Measurements from ENCODE around the gene C13orf42. TPM values are rescaled to one million over a fixed set of nuclear protein-coding genes. Genes with fewer than 3 reads are reported as not detected.
A peak's percentile ranks its signal among the peaks of the same experiment; 100 is the strongest.
"Not testable (repeated sequence)": the region's sequence is repeated elsewhere in the genome, so short reads cannot be mapped to it uniquely, and the experiment has no call there.

Gene C13orf42
- total and polyA plus RNA-seq, 7 donors: not detected

DNA sequence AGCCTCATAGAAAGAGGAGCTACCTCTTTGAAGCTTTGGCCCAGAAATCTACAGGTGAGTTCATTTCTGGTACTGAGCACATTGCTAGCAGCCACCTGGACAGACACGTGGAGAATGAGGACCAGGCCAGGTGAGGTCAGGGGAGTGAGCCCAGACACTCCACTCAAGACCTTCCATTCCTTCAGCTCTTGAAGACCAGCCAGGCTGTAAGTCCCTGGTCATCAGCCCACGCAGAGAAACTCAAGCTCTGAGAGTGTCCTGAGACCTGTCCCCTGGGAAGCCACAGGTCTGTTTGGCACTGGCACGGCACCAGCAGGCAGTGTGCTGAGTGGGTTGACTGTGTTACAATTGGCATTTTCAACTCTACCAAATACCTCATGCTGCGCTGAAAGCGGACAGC lies 27.4 kb downstream of the C13orf42 start:
- H3K36me3 ChIP-seq (ENCODE audit: insufficient read depth in 1 of 2, low read depth in 1 of 2): no peaks in the 10 kb centered on the region
- DNase-seq (no peak), ATAC-seq (no peak)
- WGBS, 3 donors: 81 to 86% (median 82%) methylated on average over 5 of the region's 5 CpGs
- no peak overlapping the region for H3K4me3 ChIP-seq
- no peaks in the 10 kb centered on the region for H3K4me1 ChIP-seq
- TF ChIP-seq, protein P1, sequence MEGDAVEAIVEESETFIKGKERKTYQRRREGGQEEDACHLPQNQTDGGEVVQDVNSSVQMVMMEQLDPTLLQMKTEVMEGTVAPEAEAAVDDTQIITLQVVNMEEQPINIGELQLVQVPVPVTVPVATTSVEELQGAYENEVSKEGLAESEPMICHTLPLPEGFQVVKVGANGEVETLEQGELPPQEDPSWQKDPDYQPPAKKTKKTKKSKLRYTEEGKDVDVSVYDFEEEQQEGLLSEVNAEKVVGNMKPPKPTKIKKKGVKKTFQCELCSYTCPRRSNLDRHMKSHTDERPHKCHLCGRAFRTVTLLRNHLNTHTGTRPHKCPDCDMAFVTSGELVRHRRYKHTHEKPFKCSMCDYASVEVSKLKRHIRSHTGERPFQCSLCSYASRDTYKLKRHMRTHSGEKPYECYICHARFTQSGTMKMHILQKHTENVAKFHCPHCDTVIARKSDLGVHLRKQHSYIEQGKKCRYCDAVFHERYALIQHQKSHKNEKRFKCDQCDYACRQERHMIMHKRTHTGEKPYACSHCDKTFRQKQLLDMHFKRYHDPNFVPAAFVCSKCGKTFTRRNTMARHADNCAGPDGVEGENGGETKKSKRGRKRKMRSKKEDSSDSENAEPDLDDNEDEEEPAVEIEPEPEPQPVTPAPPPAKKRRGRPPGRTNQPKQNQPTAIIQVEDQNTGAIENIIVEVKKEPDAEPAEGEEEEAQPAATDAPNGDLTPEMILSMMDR (IDR thresholded peaks at IDR 0.05): no peak
- no peaks in the 10 kb centered on the region for H3K27me3 ChIP-seq (ENCODE audit: insufficient read depth in 3 of 3, low read length in 2 of 3)
- intact Hi-C loops (cut with DNase I): no loop called here
- H3K27ac ChIP-seq: no peak overlapping the region
- no peaks in the 10 kb centered on the region for H3K9me3 ChIP-seq

DNA sequence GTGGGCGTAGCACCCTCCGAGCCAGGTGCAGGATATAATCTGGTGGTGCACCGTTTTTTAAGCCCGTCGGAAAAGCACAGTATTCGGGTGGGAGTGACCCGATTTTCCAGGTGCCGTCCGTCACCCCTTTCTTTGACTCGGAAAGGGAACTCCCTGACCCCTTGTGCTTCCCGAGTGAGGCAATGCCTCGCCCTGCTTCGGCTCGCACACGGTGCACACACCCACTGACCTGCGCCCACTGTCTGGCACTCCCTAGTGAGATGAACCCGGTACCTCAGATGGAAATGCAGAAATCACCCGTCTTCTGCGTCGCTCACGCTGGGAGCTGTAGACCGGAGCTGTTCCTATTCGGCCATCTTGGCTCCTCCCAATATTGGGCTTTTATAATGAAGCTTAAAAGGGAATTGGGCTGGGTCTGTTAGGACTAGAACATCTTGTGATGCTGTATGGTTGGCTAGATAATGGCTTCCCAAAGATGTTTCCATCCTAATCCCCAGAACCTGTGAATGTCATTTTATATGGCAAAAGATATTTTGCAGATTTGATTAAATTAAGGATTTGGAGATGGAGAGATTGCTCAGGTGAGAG lies 30.5 kb downstream of the C13orf42 start:
- intact Hi-C loops (cut with DNase I); H3K27me3 ChIP-seq (ENCODE audit: insufficient read depth in 3 of 3, low read length in 2 of 3); ATAC-seq; H3K9me3 ChIP-seq; H3K27ac ChIP-seq; H3K4me3 ChIP-seq; H3K4me1 ChIP-seq; DNase-seq; H3K36me3 ChIP-seq (ENCODE audit: insufficient read depth in 1 of 2, low read depth in 1 of 2): not testable (repeated sequence)
- 85 to 86% (median 85%) methylated on average over 4 to 6 of the region's 23 CpGs for WGBS, 3 donors

DNA sequence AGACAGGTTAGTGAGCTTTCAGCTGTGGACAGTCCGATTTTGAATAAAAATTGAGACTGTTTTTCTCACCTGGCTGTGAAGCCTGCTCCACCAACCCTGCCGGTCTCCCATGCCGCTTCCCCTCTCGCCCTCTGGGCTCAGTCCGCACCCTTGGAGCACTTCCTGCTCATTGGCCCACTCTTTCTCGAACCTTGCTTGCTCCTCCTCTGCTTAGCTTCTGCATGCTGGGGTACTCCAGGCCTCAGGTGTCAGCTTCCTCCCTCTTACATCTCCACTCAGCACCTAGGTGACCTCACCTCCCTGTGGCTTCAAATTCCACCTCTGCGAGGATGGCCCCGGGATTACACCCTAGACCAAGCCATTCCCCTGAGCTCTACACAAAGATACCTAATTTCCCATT lies 39.6 kb downstream of the C13orf42 start:
- TF ChIP-seq, protein P1 (IDR thresholded peaks at IDR 0.05): no peak
- intact Hi-C loops (cut with DNase I): loop anchor here in 1 of 2 donors (5.0 kb wide), 1 partner anchor 1094 kb away; no protein-coding TSS in a partner anchor
- H3K27me3 ChIP-seq (ENCODE audit: insufficient read depth in 3 of 3, low read length in 2 of 3): no peaks in the 10 kb centered on the region
- H3K27ac ChIP-seq: no peak overlapping the region
- H3K4me1 ChIP-seq: no peaks in the 10 kb centered on the region
- no peaks in the 10 kb centered on the region for H3K9me3 ChIP-seq
- DNase-seq (no peak), ATAC-seq (no peak)
- H3K36me3 ChIP-seq (ENCODE audit: insufficient read depth in 1 of 2, low read depth in 1 of 2): no peaks in the 10 kb centered on the region
- WGBS, 3 donors: 74 to 82% (median 79%) methylated on average over 8 of the region's 8 CpGs
- no peak overlapping the region for H3K4me3 ChIP-seq

DNA sequence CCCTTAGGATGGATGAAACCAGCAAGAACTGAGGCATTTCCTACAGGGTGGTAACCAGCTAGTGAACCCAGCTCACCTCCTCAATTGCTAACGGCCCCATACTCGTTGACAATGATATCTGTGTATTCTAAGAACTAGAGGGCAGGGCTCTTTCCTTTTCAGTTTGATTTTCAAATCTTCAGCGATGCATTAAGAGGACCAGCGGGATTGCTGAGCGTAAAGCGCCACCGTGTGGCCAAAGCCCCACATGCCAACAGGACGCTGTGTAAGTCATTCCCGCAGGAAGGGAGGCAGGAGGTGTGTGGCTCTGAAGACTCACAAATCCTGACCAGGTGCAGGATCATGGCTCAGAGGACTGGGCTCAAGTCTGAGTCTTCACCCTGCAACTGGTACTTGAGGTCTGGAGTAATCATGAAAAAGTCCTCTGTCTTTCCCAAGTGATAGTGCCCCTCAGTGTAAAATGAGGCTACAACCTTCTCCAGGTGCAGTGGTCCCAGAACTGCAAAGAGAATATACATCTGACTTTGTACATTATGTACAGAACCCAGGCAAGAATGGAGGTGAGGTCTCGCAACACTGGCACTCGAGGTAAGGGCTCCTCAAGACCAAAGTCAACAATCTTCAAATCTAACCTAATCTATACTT lies 40.9 kb downstream of the C13orf42 start:
- ATAC-seq (peak; percentile 72 to 88 (median 82)), DNase-seq (peak; percentile 79 to 86)
- Histone ChIP-seq H3K4me1 (no peaks in the 10 kb centered on the region), H3K9me3 (no peaks in the 10 kb centered on the region), H3K27me3 (ENCODE audit: insufficient read depth in 3 of 3, low read length in 2 of 3) (no peaks in the 10 kb centered on the region), H3K36me3 (ENCODE audit: insufficient read depth in 1 of 2, low read depth in 1 of 2) (no peaks in the 10 kb centered on the region), H3K4me3 (no peak overlapping the region), H3K27ac (no peak overlapping the region)
- WGBS, 3 donors: 11 to 14% (median 13%) methylated on average over 11 of the region's 11 CpGs
- TF ChIP-seq, protein P1 (IDR thresholded peaks at IDR 0.05): peak; percentile 92
- intact Hi-C loops (cut with DNase I): loop anchor here in 1 of 2 donors (5.0 kb wide), 1 partner anchor 1093 kb away; no protein-coding TSS in a partner anchor

DNA sequence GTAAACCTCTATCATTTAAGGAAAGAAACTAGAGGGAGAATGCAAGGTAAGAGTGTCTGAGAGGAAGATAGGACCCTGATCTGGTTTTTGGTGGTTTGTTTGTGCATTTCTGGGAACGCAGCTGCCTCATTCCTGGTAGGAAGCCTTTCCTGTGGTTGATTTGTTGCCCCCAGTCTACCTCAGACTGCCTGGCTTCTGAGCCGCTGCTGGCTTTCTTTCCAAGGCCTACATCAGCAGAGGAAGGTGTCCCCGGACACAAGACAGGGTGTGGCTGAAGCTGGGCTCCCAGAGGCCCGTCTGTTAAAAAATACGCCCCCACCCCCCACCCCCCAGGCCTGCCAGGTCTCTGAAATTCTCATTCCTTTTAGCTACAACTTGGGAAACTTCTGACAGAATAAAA lies 42.6 kb downstream of the C13orf42 start:
- 58 to 70% (median 65%) methylated on average over 5 of the region's 5 CpGs for WGBS, 3 donors
- no peak for ATAC-seq

More for the DNA sequence above, 42.6 kb downstream of the C13orf42 start:
- Histone ChIP-seq H3K27ac (no peak overlapping the region), H3K4me1 (no peaks in the 10 kb centered on the region), H3K27me3 (ENCODE audit: insufficient read depth in 3 of 3, low read length in 2 of 3) (no peaks in the 10 kb centered on the region), H3K36me3 (ENCODE audit: insufficient read depth in 1 of 2, low read depth in 1 of 2) (no peaks in the 10 kb centered on the region), H3K4me3 (no peak overlapping the region), H3K9me3 (no peaks in the 10 kb centered on the region)
- DNase-seq: no peak
- intact Hi-C loops (cut with DNase I): loop anchor here in 1 of 2 donors (5.0 kb wide), 1 partner anchor 101 kb away; no protein-coding TSS in a partner anchor
- TF ChIP-seq, protein P1 (IDR thresholded peaks at IDR 0.05): no peak
